OCI-LY1 (cell line): ENCODE data around the gene ANKRD13A.

ENCODE experiments used
- CTCF ChIP-seq: fragments of 200-600 bp; sonication (generic), shearing (Covaris generic); IDR thresholded peaks from 2 replicates; pipeline ENCODE4 v1.5.1; 2017; ENCODE audit warnings: mild to moderate bottlenecking, antibody characterized with exemption, low read length, moderate library complexity, mixed read lengths
- EZH2 ChIP-seq: fragments of 200-600 bp; sonication (generic), shearing (Covaris generic); IDR thresholded peaks from 2 replicates; pipeline ENCODE4 v1.8.0; 2017; ENCODE audit warnings: borderline replicate concordance, mixed run types, mild to moderate bottlenecking, antibody characterized with exemption, low read length, moderate library complexity, mixed read lengths

- TF ChIP-seq CTCF, result no peak
- no peak for TF ChIP-seq EZH2
Observed at GRCh38 chr12:110010853-110011723, 11.9 kb downstream of the ANKRD13A start.
